ENCODE results near the gene ADAMTSL1. TPM values are rescaled to one million over a fixed set of nuclear protein-coding genes. Genes with fewer than 3 reads are reported as not detected.

Gene ADAMTSL1
- total and polyA plus RNA-seq, 2 of the 8 experiments (the other 6 are each of a cell fraction or from before 2014, with no cell fraction given): 0.84 to 1.1 TPM

DNA sequence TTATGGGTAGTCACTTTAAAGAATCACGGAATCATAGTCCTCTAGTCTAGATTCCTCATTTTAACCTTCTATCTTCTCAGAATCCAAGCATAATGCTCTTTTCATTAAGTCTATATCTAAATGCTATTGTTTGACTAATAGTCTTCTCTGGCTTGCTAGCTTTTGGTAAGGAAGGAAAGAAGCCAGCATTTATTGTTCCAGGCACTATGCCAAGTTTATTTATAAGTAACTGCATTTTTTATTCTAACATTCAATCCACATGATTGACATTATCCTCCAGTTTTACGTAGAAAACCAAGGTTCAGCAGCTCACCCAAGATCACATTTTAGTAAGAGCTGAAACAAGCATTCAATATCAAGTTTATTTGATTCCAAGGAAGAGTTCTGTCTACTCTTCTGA lies 304.9 kb downstream of the ADAMTSL1 start:
- no peaks in the 10 kb centered on the region for H3K23me2 ChIP-seq (ENCODE audit: low read depth, low read length)
- no peak overlapping the region for H3K9ac ChIP-seq (replicated peaks in 1 of 4; ENCODE audit: extremely low read depth in 1 of 4, low read depth in 3 of 4, low read length in 3 of 4)
- peaks cover 0 to 9% of the 10 kb centered on the region in 2 experiments; a peak in 1 of 4 replicates for H3K9me3 ChIP-seq (ENCODE audit: insufficient read depth in 2 of 2, low read depth in 1 of 2, low read length in 1 of 2)
- ChIA-PET CTCF (ENCODE audit: partially characterized antibody) (interaction anchor here (3.5 kb wide), 1 partner anchor 11 kb away, joined by 22 read pairs; no protein-coding TSS in a partner anchor), POLR2A (ENCODE audit: partially characterized antibody) (no interaction called here)
- H4K91ac ChIP-seq (replicated peaks; ENCODE audit: insufficient read length, low read length): no peak overlapping the region
- H3K27ac ChIP-seq (ENCODE audit: low read depth, low read length): no peak overlapping the region
- no peak overlapping the region for H3K14ac ChIP-seq (ENCODE audit: insufficient read length)
- H4K5ac ChIP-seq (ENCODE audit: insufficient read length, low read depth, low read length): no peak overlapping the region
- DNase-seq (ENCODE audit: low read depth in 1 of 2, low spot score in 2 of 2) (no peak), FAIRE-seq (no peak)
- no peak overlapping the region for H3K4ac ChIP-seq (replicated peaks; ENCODE audit: insufficient read length, low read depth, low read length)
- H3K4me3 ChIP-seq (ENCODE audit: extremely low read depth in 1 of 4, insufficient read depth in 2 of 4, low read depth in 3 of 4, low read length in 4 of 4): no peak overlapping the region
- H2AK5ac ChIP-seq (ENCODE audit: low read depth, low read length): no peak overlapping the region
- no peaks in the 10 kb centered on the region for H3K27me3 ChIP-seq (replicated peaks in 1 of 4; ENCODE audit: control insufficient read depth in 3 of 4, extremely low read depth in 1 of 4, insufficient read depth in 3 of 4, low read length in 3 of 4)
- no peak overlapping the region for H2BK12ac ChIP-seq (ENCODE audit: low read depth, low read length)
- WGBS, 2 experiments (ENCODE audit: extremely low coverage in 1 of 2, insufficient coverage in 1 of 2, insufficient read length in 1 of 2, insufficient replicate concordance in 2 of 2, low coverage in 1 of 2, low lambda C conversion rate in 2 of 2, missing lambda C conversion rate in 1 of 2): 89% methylated on average over 2 of the region's 2 CpGs; no CpG with 5 or more reads in 1 of the 2 experiments
- H3K56ac ChIP-seq (replicated peaks; ENCODE audit: insufficient read length, low read depth, low read length): no peak overlapping the region
- H3K23ac ChIP-seq (ENCODE audit: insufficient read length): no peak overlapping the region
- no peaks in the 10 kb centered on the region for H3K4me1 ChIP-seq (replicated peaks in 1 of 4; ENCODE audit: control insufficient read depth in 3 of 4, insufficient read depth in 4 of 4, low read length in 3 of 4)
- H4K8ac ChIP-seq (ENCODE audit: extremely low read depth, insufficient read depth, low read length): no peak overlapping the region
- no peak overlapping the region for H2BK5ac ChIP-seq (ENCODE audit: low read depth, low read length)
- H3K79me1 ChIP-seq (ENCODE audit: low read depth, low read length): no peaks in the 10 kb centered on the region
- no peak overlapping the region for H2BK120ac ChIP-seq (replicated peaks; ENCODE audit: low read depth, low read length)
- no peak overlapping the region for H2BK15ac ChIP-seq (ENCODE audit: low read length)
- H3K79me2 ChIP-seq (ENCODE audit: control insufficient read depth in 1 of 2, insufficient read depth in 2 of 2, low read length in 2 of 2): no peaks in the 10 kb centered on the region
- no peak overlapping the region for H3K18ac ChIP-seq (ENCODE audit: extremely low read depth, low read length)
- H2AFZ ChIP-seq (ENCODE audit: low read length): no peak overlapping the region
- H4K20me1 ChIP-seq (replicated peaks in 1 of 2; ENCODE audit: control insufficient read depth in 1 of 2, insufficient read depth in 2 of 2, low read length in 2 of 2): no peaks in the 10 kb centered on the region
- H2BK20ac ChIP-seq (ENCODE audit: low read length): no peak overlapping the region
- no peak overlapping the region for H3K4me2 ChIP-seq (ENCODE audit: insufficient read depth in 1 of 2, low read depth in 2 of 2, low read length in 2 of 2)
- no peaks in the 10 kb centered on the region for H3K36me3 ChIP-seq (ENCODE audit: control insufficient read depth in 2 of 4, insufficient read depth in 4 of 4, low read length in 3 of 4)
- TF ChIP-seq SIRT6 (IDR thresholded peaks at IDR 0.05; ENCODE audit: low read length) (no peak), SUZ12 (IDR thresholded peaks at IDR 0.05; ENCODE audit: low read length) (no peak), RNF2 (IDR thresholded peaks at IDR 0.05; ENCODE audit: borderline replicate concordance, low read depth, low read length, missing control alignments, poor library complexity, severe bottlenecking) (no peak), EP300 (IDR thresholded peaks at IDR 0.05; ENCODE audit: borderline replicate concordance in 1 of 2, low read depth in 2 of 2, low read length in 2 of 2) (no peak), NRF1 (IDR thresholded peaks at IDR 0.05; ENCODE audit: low read depth, low read length) (no peak), TAF7 (optimal IDR thresholded peaks at IDR 0.05; ENCODE audit: borderline replicate concordance, low read depth, low read length) (no peak), BCL11A (IDR thresholded peaks at IDR 0.05; ENCODE audit: low read depth in 2 of 2, low read length in 2 of 2) (no peak), ASH2L (IDR thresholded peaks at IDR 0.05; ENCODE audit: low read length) (no peak), EGR1 (IDR thresholded peaks at IDR 0.05; ENCODE audit: borderline replicate concordance, low read depth, low read length) (no peak), YY1 (IDR thresholded peaks at IDR 0.05; ENCODE audit: low read depth, low read length) (no peak)
- TF ChIP-seq, protein P1, sequence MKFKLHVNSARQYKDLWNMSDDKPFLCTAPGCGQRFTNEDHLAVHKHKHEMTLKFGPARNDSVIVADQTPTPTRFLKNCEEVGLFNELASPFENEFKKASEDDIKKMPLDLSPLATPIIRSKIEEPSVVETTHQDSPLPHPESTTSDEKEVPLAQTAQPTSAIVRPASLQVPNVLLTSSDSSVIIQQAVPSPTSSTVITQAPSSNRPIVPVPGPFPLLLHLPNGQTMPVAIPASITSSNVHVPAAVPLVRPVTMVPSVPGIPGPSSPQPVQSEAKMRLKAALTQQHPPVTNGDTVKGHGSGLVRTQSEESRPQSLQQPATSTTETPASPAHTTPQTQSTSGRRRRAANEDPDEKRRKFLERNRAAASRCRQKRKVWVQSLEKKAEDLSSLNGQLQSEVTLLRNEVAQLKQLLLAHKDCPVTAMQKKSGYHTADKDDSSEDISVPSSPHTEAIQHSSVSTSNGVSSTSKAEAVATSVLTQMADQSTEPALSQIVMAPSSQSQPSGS (IDR thresholded peaks at IDR 0.05; ENCODE audit: low read length): no peak

Data from H1 (cell line).